ENCODE data around the gene SYNGR4.

GRCh38 chr19:48348737-48349136, 15.4 kb upstream of the SYNGR4 start:
- TF ChIP-seq GATA3 (IDR thresholded peaks at IDR 0.05; ENCODE audit: low read depth, low read length) (no peak), GATA2 (IDR thresholded peaks at IDR 0.05; ENCODE audit: low read depth, low read length) (no peak)

All from SH-SY5Y (cell line).